ENCODE results near the gene PLEKHA8.
A peak's percentile ranks its signal among the peaks of the same experiment; 100 is the strongest.

Gene PLEKHA8, protein sequence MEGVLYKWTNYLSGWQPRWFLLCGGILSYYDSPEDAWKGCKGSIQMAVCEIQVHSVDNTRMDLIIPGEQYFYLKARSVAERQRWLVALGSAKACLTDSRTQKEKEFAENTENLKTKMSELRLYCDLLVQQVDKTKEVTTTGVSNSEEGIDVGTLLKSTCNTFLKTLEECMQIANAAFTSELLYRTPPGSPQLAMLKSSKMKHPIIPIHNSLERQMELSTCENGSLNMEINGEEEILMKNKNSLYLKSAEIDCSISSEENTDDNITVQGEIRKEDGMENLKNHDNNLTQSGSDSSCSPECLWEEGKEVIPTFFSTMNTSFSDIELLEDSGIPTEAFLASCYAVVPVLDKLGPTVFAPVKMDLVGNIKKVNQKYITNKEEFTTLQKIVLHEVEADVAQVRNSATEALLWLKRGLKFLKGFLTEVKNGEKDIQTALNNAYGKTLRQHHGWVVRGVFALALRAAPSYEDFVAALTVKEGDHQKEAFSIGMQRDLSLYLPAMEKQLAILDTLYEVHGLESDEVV

DNA sequence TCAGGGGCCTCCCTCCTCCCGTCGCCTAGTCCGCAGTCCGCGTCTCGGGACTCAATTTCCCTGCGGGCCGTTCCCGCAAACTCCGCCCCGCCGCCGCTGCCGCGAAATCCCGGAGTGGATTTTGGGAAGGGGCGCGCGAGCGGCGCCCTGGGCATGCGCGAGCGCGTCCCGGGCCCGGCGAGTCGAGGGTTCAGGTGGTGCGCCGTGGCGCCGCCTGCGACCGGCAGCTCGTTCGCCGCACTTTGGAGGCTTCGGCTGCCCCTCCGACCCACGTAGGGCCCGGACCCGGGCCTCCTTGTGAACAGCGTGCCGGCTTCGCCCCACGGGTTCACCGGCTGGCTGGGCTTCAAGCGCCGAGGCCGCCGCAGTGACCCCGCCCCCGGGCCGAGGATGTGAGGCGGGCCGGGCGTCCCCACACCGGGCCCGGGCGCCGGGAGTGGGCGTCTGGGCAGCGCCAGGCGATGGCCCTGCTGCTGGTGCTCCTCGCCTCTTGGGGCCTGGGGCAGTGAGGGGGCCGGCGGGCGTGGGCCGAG is at the start of gene PLEKHA8:
Gene PLEKHA8 (plus strand): TSS at position 197 of the 533 bp plus-strand sequence. CDS start 351 bp downstream, outside the sequence.
- Histone ChIP-seq H3K27me3 (replicated peaks; ENCODE audit: control insufficient read depth, insufficient read depth, low read length) (no peaks in the 10 kb centered on the region), H3K36me3 (ENCODE audit: control insufficient read depth, insufficient read depth, low read length) (no peaks in the 10 kb centered on the region), H3K4me3 (replicated peaks; ENCODE audit: low read depth, low read length) (peak within 1 kb of the TSS; percentile 75)
- TF ChIP-seq, protein P1, sequence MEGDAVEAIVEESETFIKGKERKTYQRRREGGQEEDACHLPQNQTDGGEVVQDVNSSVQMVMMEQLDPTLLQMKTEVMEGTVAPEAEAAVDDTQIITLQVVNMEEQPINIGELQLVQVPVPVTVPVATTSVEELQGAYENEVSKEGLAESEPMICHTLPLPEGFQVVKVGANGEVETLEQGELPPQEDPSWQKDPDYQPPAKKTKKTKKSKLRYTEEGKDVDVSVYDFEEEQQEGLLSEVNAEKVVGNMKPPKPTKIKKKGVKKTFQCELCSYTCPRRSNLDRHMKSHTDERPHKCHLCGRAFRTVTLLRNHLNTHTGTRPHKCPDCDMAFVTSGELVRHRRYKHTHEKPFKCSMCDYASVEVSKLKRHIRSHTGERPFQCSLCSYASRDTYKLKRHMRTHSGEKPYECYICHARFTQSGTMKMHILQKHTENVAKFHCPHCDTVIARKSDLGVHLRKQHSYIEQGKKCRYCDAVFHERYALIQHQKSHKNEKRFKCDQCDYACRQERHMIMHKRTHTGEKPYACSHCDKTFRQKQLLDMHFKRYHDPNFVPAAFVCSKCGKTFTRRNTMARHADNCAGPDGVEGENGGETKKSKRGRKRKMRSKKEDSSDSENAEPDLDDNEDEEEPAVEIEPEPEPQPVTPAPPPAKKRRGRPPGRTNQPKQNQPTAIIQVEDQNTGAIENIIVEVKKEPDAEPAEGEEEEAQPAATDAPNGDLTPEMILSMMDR (IDR thresholded peaks at IDR 0.05; ENCODE audit: insufficient read depth, low read length, poor library complexity, severe bottlenecking), result no peak
- DNase-seq (ENCODE audit: extremely low read depth, insufficient read length), result peak; percentile 96

DNA sequence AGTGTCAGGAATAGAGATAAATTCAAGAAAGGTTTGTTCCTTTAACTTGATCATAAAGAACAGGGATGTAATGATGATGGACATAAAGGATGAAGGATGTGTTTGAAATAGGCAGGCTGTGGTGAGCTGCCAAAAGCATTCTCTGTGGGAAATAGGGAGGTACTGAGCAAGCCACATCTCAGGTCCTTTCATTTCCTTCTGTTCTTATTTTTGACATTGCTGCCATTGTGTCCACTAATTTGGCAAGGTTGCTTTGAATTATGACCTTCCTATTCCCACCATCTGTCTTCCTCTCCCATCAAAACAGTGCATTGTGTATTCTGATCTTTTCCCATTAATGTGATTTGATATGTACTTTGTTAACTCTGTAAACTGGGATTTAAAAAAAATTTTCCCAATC is 48.1 kb upstream of the PLEKHA8 start:
- TF ChIP-seq, protein P1 (IDR thresholded peaks at IDR 0.05; ENCODE audit: insufficient read depth, low read length, poor library complexity, severe bottlenecking), result no peak
- Histone ChIP-seq H3K27me3 (replicated peaks; ENCODE audit: control insufficient read depth, insufficient read depth, low read length) (no peaks in the 10 kb centered on the region), H3K4me3 (replicated peaks; ENCODE audit: low read depth, low read length) (no peak overlapping the region), H3K36me3 (ENCODE audit: control insufficient read depth, insufficient read depth, low read length) (no peaks in the 10 kb centered on the region)
- DNase-seq (ENCODE audit: extremely low read depth, insufficient read length), result no peak

DNA sequence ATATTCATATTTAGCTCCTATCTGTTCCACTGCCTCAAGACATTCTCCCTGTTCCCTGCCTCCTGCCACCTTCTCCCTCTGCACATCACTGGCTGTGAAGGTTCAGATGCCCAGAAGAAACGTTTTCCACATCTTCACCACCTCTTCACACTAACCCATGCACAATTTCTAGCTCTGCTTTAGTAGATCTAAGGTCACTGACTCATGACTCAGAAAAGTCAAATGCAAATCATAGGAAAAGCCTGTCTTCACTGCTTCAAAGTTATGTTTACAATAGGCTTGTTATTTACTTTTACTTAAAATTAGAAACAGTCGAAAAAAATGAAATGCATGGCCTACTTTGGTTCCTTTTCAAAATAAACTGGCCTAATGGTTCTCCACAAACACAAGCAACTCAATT is 41.1 kb upstream of the PLEKHA8 start:
- TF ChIP-seq, protein P1 (IDR thresholded peaks at IDR 0.05; ENCODE audit: insufficient read depth, low read length, poor library complexity, severe bottlenecking), result no peak
- Histone ChIP-seq H3K4me3 (replicated peaks; ENCODE audit: low read depth, low read length) (peak overlapping the region; percentile 97; the same call in 1 of the 2 replicates), H3K36me3 (ENCODE audit: control insufficient read depth, insufficient read depth, low read length) (no peaks in the 10 kb centered on the region), H3K27me3 (replicated peaks; ENCODE audit: control insufficient read depth, insufficient read depth, low read length) (no peaks in the 10 kb centered on the region)
- DNase-seq (ENCODE audit: extremely low read depth, insufficient read length), result peak; percentile 16

DNA sequence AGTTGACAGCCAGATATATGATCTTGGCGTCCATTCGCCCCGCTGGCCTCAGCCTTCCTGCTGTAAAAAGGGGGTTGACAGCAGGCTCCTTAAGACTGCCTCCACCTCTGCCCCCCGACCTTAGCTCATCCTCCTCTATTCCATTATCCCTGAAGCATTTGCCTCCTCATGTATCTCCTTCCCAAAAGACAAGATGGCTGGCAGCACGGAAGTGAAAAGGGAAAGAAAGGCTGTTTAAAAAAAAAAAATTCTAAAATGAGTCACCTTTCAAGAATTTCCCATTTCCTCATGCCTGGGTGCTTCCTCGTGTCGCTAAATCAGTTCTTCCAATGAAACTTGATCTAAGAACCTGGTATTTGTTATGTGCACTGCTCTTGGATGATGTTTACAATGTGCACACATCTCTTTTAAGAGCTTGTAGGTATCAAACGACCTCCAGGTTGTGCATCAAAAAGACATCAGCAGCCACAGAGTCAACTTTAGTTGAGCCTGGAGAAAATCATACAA is 40.3 kb upstream of the PLEKHA8 start:
- H3K4me3 ChIP-seq (replicated peaks; ENCODE audit: low read depth, low read length), result peak overlapping the region; percentile 97
- H3K36me3 ChIP-seq (ENCODE audit: control insufficient read depth, insufficient read depth, low read length), result no peaks in the 10 kb centered on the region
- TF ChIP-seq, protein P1 (IDR thresholded peaks at IDR 0.05; ENCODE audit: insufficient read depth, low read length, poor library complexity, severe bottlenecking), result no peak
- peak; percentile 55 for DNase-seq (ENCODE audit: extremely low read depth, insufficient read length)
- no peaks in the 10 kb centered on the region for H3K27me3 ChIP-seq (replicated peaks; ENCODE audit: control insufficient read depth, insufficient read depth, low read length)

DNA sequence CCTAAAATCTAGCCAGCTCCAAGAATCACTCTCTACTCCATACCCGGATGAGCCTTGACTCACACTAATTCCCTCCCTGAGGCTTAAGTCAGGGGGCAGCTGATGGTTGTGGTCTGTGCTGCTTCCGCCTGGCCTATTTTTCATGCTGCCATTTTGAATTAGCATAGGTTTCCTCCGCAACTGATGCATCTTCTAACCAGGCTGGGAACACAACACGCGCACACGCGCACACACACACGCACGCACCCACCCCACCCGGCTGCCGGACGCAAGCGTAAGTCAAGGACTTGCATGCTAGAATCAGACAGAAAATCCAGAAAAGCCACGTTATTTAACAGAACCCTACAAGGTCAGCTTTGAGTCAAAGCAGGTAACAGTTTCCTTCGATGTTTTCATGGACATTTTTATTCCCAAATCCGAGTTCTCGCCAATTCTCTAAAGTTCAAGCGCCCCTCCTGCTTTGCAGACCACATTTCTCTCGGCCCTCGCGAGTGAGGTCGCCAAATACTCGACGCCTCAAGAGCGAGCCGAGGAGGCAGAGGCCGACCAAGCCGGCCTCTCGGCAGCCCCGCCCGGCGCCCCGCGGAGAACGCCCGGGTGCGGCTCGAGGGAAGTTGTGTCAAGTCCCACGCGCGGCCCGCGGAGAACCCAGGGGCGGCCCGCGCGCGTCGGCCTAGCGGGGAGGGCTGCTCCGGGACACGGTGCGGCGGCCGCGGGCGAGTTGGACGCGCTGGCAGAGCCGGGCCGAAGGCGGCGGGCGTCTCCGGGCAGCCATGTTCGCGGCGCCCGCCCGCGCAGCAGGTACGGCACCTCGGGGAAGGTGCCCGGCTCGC is 39.6 kb upstream of the PLEKHA8 start:
- DNase-seq (ENCODE audit: extremely low read depth, insufficient read length), result peak; percentile 85
- Histone ChIP-seq H3K36me3 (ENCODE audit: control insufficient read depth, insufficient read depth, low read length) (no peaks in the 10 kb centered on the region), H3K27me3 (replicated peaks; ENCODE audit: control insufficient read depth, insufficient read depth, low read length) (no peaks in the 10 kb centered on the region), H3K4me3 (replicated peaks; ENCODE audit: low read depth, low read length) (peak overlapping the region; percentile 97)
- TF ChIP-seq, protein P1 (IDR thresholded peaks at IDR 0.05; ENCODE audit: insufficient read depth, low read length, poor library complexity, severe bottlenecking), result no peak

All from GM06990 (cell line).